Right lobe of liver (tissue), 6 donors: ENCODE measurements around the gene ENTHD1. TPM values are rescaled to one million over a fixed set of nuclear protein-coding genes. Genes with fewer than 3 reads are reported as not detected.

Source experiments
- ATAC-seq, 4 donors: fragments of 200-7000 bp; cut with Tn5 transposase; one replicate each; pipeline ENCODE4 v1.9.1; 2020; ENCODE audit warnings: mild to moderate bottlenecking in 4 of 4, moderate library complexity in 4 of 4
- DNase-seq, 3 donors: peaks; one replicate each; pipeline ENCODE4 v3.0.0-alpha.2; 2020
- H3K27ac ChIP-seq, 3 donors: fragments of 200-600 bp; one replicate each; pipeline ENCODE4 v1.8.0; 2022
- H3K27me3 ChIP-seq, 2 donors: fragments of 200-600 bp; one replicate each; pipeline ENCODE4 v1.8.0; 2022
- H3K36me3 ChIP-seq, 4 donors: fragments of 200-600 bp; sonication (generic) in 1 of 4; one replicate each; pipeline versions ENCODE4 v1.5.1 to v1.8.0; 2017 to 2022; ENCODE audit warnings: control low read depth in 1 of 4
- H3K4me1 ChIP-seq, 4 donors: fragments of 200-600 bp; sonication (generic) in 1 of 4; one replicate each; pipeline versions ENCODE4 v1.5.1 to v1.8.0; 2017 to 2022; ENCODE audit warnings: control low read depth in 1 of 4
- H3K4me3 ChIP-seq, 3 donors: fragments of 200-600 bp; one replicate each; pipeline ENCODE4 v1.8.0; 2022
- H3K9me3 ChIP-seq, 4 donors: fragments of 200-600 bp; sonication (generic) in 1 of 4; one replicate each; pipeline versions ENCODE4 v1.5.1 to v1.8.0; 2017 to 2022; ENCODE audit warnings: control low read depth in 1 of 4
- POLR2A ChIP-seq: fragments of 450-650 bp; IDR thresholded peaks from one replicate; pipeline ENCODE4 v1.6.1; 2017; ENCODE audit warnings: antibody characterized with exemption, mild to moderate bottlenecking
- WGBS: methylation state at CpG from one replicate; pipeline ENCODE4 v1.1.6; 2018; ENCODE audit warnings: low coverage, low lambda C conversion rate; ENCODE audit not compliant: insufficient coverage; ENCODE audit errors: missing lambda C conversion rate; 5-methylcytosine and 5-hydroxymethylcytosine counted together
- intact Hi-C, 2 donors: fragments of 100-400 bp; cut with DNase I; formaldehyde crosslinking; loops; one replicate each; pipeline versions ENCODE4 v1.11.2 to v1.14.1; 2022
- total RNA-seq, 6 experiments: library from RNA; depleted of rRNA in 2 of 6; stranded (reverse); fragments of >200 nt in 2 of 6; fragmentation: NEBNext Ultra II Directional in 3 of 6; extraction: Animal tissue kit (Norgen Biotek cat#: 25700) in 3 of 6; gene quantifications; one replicate each; pipeline versions ENCODE4 v1.1.0 to v1.2.4, GENCODE V29; 2016 to 2023
- TF ChIP-seq, protein P1 (sequence below), 4 donors: fragments of 200-600 bp in 3 of 4; fragments of 450-650 bp in 1 of 4; IDR thresholded peaks; one replicate each; pipeline versions ENCODE4 v1.5.1 to v1.8.0; 2016 to 2022; ENCODE audit warnings: antibody characterized with exemption in 4 of 4, mild to moderate bottlenecking in 2 of 4
- donor health status: DM: no; HTN: yes; CAD: no.
- donor health status: DM: no; HTN: no; CAD: no.
- donor health status: DM: no; HTN: no; CAD: no.
- donor health status: DM: no; HTN: yes; CAD: no.
- donor health status: DM: no; HTN: yes; CAD: no.

The ENTHD1 gene
- total RNA-seq, 6 experiments from 2014 or later, result not detected

DNA sequence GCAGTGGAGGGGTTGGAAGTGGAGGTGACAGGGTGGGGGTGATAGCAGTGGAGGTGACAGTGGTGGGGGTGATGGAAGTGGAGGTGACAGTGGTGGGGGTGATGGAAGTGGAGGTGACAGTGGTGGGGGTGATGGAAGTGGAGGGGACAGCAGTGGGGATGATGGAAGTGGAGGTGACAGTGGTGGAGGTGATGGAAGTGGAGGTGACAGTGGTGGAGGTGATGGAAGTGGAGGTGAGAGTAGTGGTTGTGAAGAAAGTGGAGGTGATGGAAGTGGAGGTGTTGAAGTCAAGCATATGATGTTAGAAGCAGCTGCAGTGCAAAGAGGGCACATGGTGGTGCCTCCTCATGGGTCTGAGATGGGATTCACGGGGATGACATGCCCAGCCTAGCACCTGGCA is 181.5 kb downstream of the ENTHD1 start:
- H3K27me3 ChIP-seq, result no peaks in the 10 kb centered on the region
- no peaks in the 10 kb centered on the region for H3K4me1 ChIP-seq
- ATAC-seq, result no peak
- intact Hi-C loops, result no loop called here
- peak in 1 of 3 donors; percentile 28 for DNase-seq
- no peak overlapping the region for H3K4me3 ChIP-seq
- no peaks in the 10 kb centered on the region for H3K9me3 ChIP-seq
- TF ChIP-seq POLR2A, result no peak
- TF ChIP-seq, protein P1, sequence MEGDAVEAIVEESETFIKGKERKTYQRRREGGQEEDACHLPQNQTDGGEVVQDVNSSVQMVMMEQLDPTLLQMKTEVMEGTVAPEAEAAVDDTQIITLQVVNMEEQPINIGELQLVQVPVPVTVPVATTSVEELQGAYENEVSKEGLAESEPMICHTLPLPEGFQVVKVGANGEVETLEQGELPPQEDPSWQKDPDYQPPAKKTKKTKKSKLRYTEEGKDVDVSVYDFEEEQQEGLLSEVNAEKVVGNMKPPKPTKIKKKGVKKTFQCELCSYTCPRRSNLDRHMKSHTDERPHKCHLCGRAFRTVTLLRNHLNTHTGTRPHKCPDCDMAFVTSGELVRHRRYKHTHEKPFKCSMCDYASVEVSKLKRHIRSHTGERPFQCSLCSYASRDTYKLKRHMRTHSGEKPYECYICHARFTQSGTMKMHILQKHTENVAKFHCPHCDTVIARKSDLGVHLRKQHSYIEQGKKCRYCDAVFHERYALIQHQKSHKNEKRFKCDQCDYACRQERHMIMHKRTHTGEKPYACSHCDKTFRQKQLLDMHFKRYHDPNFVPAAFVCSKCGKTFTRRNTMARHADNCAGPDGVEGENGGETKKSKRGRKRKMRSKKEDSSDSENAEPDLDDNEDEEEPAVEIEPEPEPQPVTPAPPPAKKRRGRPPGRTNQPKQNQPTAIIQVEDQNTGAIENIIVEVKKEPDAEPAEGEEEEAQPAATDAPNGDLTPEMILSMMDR (IDR thresholded peaks at IDR 0.05), result no peak
- WGBS, result no CpG with 5 or more reads among the region's 1 CpG
- no peak overlapping the region for H3K27ac ChIP-seq
- H3K36me3 ChIP-seq, result no peaks in the 10 kb centered on the region

DNA sequence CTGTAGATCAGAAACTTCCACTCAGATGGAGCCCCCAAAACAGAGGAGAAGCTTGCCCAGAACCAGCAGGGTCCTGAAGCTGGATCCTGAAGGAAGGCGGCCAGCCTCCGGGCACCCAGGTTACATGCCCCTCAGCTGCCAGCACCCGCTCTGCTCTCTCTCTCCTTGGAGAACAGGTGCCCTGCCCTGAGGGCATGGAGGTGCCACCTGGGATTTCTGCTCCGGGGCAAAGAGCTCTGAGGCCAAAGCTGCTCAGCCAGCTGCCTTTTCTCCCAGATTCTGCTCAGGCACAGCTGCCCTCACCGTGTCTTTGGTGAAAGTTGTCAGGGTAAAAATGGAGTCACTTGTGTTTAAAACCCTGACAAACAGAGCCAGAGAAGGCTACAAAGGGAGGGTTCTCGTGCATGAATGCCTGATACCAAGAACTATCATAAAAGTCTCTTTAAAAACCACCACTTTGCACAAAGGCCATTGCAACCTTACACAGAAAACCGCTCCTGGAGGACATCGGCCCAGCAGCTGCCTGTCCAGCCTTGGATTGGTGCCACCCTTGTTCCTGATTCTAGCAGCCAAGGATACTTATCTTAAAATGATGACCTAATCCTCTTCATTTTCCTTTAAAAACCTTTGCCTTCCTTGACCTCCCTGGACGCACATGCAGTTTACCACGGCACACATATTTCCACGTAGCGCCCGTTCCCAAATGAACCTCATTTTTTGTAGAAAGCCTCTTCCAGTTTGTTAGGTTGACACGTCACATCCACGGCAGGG is 183.0 kb downstream of the ENTHD1 start:
- TF ChIP-seq, protein P1 (IDR thresholded peaks at IDR 0.05), result no peak
- no peak for TF ChIP-seq POLR2A
- DNase-seq, result no peak
- Histone ChIP-seq H3K27ac (no peak overlapping the region), H3K9me3 (no peaks in the 10 kb centered on the region), H3K4me1 (no peaks in the 10 kb centered on the region), H3K4me3 (no peak overlapping the region), H3K27me3 (no peaks in the 10 kb centered on the region), H3K36me3 (no peaks in the 10 kb centered on the region)
- ATAC-seq, result no peak
- WGBS, result 51% methylated on average over 11 of the region's 15 CpGs
- intact Hi-C loops, result no loop called here

DNA sequence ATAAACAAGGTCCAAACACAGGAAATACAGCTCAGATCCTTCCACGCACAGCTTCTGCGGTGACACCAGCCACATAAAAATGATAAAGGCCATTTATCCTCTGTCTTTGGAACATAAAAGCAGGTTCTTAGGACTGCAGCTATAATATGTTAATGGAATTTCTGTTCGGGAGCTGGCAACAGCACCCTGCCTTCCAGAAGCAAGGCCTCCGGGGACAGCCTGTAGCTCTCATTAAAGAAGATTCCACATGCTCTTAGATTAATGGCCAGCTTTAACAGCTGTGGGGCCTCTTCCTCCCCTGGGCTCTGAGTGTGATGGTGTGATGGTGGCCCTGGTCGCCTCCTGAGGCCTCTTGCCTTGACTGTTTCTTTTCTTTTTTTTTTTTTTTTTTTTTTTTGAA is 185.7 kb downstream of the ENTHD1 start:
- no peak overlapping the region for H3K4me3 ChIP-seq
- DNase-seq, result no peak
- H3K9me3 ChIP-seq, result no peaks in the 10 kb centered on the region
- TF ChIP-seq, protein P1 (IDR thresholded peaks at IDR 0.05), result no peak
- no peak for TF ChIP-seq POLR2A
- H3K4me1 ChIP-seq, result no peaks in the 10 kb centered on the region
- 88% methylated on average over 2 of the region's 5 CpGs for WGBS
- intact Hi-C loops, result no loop called here
- no peaks in the 10 kb centered on the region for H3K36me3 ChIP-seq
- no peaks in the 10 kb centered on the region for H3K27me3 ChIP-seq
- ATAC-seq, result no peak
- no peak overlapping the region for H3K27ac ChIP-seq

DNA sequence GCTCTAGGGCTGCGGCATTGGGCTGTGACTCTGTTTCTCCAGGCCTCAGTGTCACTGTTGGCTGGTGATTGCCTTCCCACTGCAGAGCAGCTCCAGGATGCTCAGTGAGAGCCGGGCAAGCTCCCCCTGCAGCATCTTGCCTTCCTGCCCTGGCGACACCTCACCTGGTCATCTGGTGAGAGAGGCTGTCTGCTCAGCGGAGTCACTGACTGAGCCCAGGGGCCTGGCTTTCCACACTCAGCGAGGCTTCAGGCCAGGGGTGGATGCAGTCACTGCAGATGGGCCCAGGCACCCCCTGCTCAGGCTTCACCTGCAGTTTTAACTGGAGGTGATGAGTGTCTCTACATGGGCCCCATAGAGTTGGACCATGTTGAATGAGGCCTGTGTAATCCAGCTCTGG is 186.2 kb downstream of the ENTHD1 start:
- no peaks in the 10 kb centered on the region for H3K27me3 ChIP-seq
- ATAC-seq, result no peak
- no peak for DNase-seq

More for the DNA sequence above, 186.2 kb downstream of the ENTHD1 start:
- intact Hi-C loops, result no loop called here
- Histone ChIP-seq H3K36me3 (no peaks in the 10 kb centered on the region), H3K27ac (no peak overlapping the region), H3K9me3 (no peaks in the 10 kb centered on the region), H3K4me1 (no peaks in the 10 kb centered on the region), H3K4me3 (no peak overlapping the region)
- WGBS, result no CpG with 5 or more reads among the region's 5 CpGs
- TF ChIP-seq, protein P1 (IDR thresholded peaks at IDR 0.05), result no peak
- TF ChIP-seq POLR2A, result no peak
